Gastrocnemius medialis (tissue), 4 donors: ENCODE data around the gene NOP9. TPM values are rescaled to one million over a fixed set of nuclear protein-coding genes. Genes with fewer than 3 reads are reported as not detected.

Experiments used
- ATAC-seq, 2 donors: fragments of 150-250 bp; one replicate each; pipeline ENCODE4 v1.9.1; 2016
- DNase-seq, 2 donors: peaks; one replicate each; pipeline ENCODE4 v3.0.0-alpha.2; 2019
- H3K27ac ChIP-seq, 4 donors: fragments of 200-600 bp; sonication (generic); 1 replicate in 1 of 4; 2 replicates in 3 of 4; pipeline ENCODE4 v1.5.1; 2016 to 2018; ENCODE audit warnings: mild to moderate bottlenecking in 2 of 4, moderate library complexity in 1 of 4
- H3K27me3 ChIP-seq, 3 donors: fragments of 200-600 bp; sonication (generic) in 2 of 3; 1 replicate in 1 of 3; 2 replicates in 2 of 3; pipeline versions ENCODE4 v1.5.1 to v1.6.0; 2016 to 2019; ENCODE audit warnings: mild to moderate bottlenecking in 1 of 3, moderate library complexity in 1 of 3
- H3K36me3 ChIP-seq, 2 donors: fragments of 200-600 bp; sonication (generic) in 1 of 2; one replicate each; pipeline ENCODE4 v1.5.1; 2017 to 2018
- H3K4me1 ChIP-seq, 2 donors: fragments of 200-600 bp; sonication (generic) in 1 of 2; one replicate each; pipeline ENCODE4 v1.5.1; 2016 to 2017; ENCODE audit warnings: mild to moderate bottlenecking in 2 of 2
- H3K4me3 ChIP-seq, 4 donors: fragments of 200-600 bp; sonication (generic) in 3 of 4; 1 replicate in 1 of 4; 2 replicates in 3 of 4; pipeline ENCODE4 v1.5.1; 2016 to 2019; ENCODE audit warnings: mild to moderate bottlenecking in 2 of 4
- H3K9me3 ChIP-seq, 3 donors: fragments of 200-600 bp; sonication (generic) in 2 of 3; 1 replicate in 1 of 3; 2 replicates in 2 of 3; pipeline ENCODE4 v1.5.1; 2016 to 2019
- CTCF ChIP-seq, 5 experiments: fragments of 450-650 bp in 3 of 5; fragments of 200-600 bp in 2 of 5; sonication (generic) in 2 of 5; IDR thresholded peaks in 4 of 5; conservative IDR thresholded peaks in 1 of 5; 1 replicate in 4 of 5; 2 replicates in 1 of 5; pipeline ENCODE4 v1.5.1; 2016 to 2019; ENCODE audit warnings: antibody characterized with exemption in 5 of 5, mild to moderate bottlenecking in 3 of 5, moderate library complexity in 3 of 5
- POLR2A ChIP-seq, 2 donors: fragments of 450-650 bp; IDR thresholded peaks; one replicate each; pipeline ENCODE4 v1.6.1; 2017; ENCODE audit warnings: antibody characterized with exemption in 2 of 2, mild to moderate bottlenecking in 2 of 2, moderate library complexity in 2 of 2
- in situ Hi-C, 4 donors: fragments of 200-750 bp; cut with MboI; loops; one replicate each; pipeline versions ENCODE4 v1.15.0 to v1.8.0; 2017; ENCODE audit warnings: low sequenced_read_pairs in 4 of 4
- intact Hi-C: fragments of 100-400 bp; cut with DNase I; formaldehyde crosslinking; loops from one replicate; pipeline ENCODE4 v1.15.1; 2023; ENCODE audit warnings: low total_unique reads
- total RNA-seq, 4 donors: library from RNA; depleted of rRNA; stranded (reverse); fragments of >200 nt; gene quantifications; one replicate each; pipeline versions ENCODE4 v1.1.0 to v1.2.3, GENCODE V29; 2016

NOP9 gene
- total RNA-seq, 4 donors from 2014 or later, result 27.2 to 43.5 (median 32.2) TPM

GRCh38 chr14:24261969-24262327 is 37.7 kb upstream of the NOP9 start:
- H3K9me3 ChIP-seq, result no peaks in the 10 kb centered on the region
- no peaks in the 10 kb centered on the region for H3K27me3 ChIP-seq
- no peak overlapping the region for H3K4me3 ChIP-seq
- peaks cover 0 to 17% of the 10 kb centered on the region in 2 donors for H3K36me3 ChIP-seq
- H3K4me1 ChIP-seq, result no peaks in the 10 kb centered on the region
- H3K27ac ChIP-seq, result no peak overlapping the region
- no peak for TF ChIP-seq CTCF (IDR thresholded peaks at IDR 0.05 in 4 of 5, conservative IDR thresholded peaks at IDR 0.05 in 1 of 5)
- intact Hi-C loops, result no loop called here
- in situ Hi-C loops, result no loop called here
- ATAC-seq, result no peak
- DNase-seq, result no peak

GRCh38 chr14:24262821-24263733 is 36.6 kb upstream of the NOP9 start, which contains the start of gene TGM1:
TSS of gene TGM1 (minus strand) at chr14:24263177. CDS start at chr14:24262352, 825 bp downstream.
- DNase-seq (no peak), ATAC-seq (no peak)
- Histone ChIP-seq H3K27ac (no peak within 1 kb of the TSS), H3K4me1 (no peaks in the 10 kb centered on the region), H3K36me3 (peaks cover 0 to 28% of the 10 kb centered on the region in 2 donors), H3K4me3 (no peak within 1 kb of the TSS), H3K27me3 (no peaks in the 10 kb centered on the region), H3K9me3 (no peaks in the 10 kb centered on the region)
- in situ Hi-C loops, result no loop called here
- intact Hi-C loops, result no loop called here
- TF ChIP-seq CTCF (IDR thresholded peaks at IDR 0.05 in 4 of 5, conservative IDR thresholded peaks at IDR 0.05 in 1 of 5) (no peak), POLR2A (IDR thresholded peaks at IDR 0.05) (no peak)

GRCh38 chr14:24263848-24264247 is 35.8 kb upstream of the NOP9 start:
- no peak for ATAC-seq
- DNase-seq, result no peak
- Histone ChIP-seq H3K9me3 (no peaks in the 10 kb centered on the region), H3K27ac (no peak overlapping the region), H3K4me1 (no peaks in the 10 kb centered on the region), H3K4me3 (no peak overlapping the region), H3K27me3 (no peaks in the 10 kb centered on the region), H3K36me3 (peaks cover 0 to 29% of the 10 kb centered on the region in 2 donors)
- TF ChIP-seq CTCF (IDR thresholded peaks at IDR 0.05 in 4 of 5, conservative IDR thresholded peaks at IDR 0.05 in 1 of 5), result no peak
- no peak for TF ChIP-seq POLR2A (IDR thresholded peaks at IDR 0.05)
- in situ Hi-C loops, result no loop called here
- intact Hi-C loops, result no loop called here

GRCh38 chr14:24264298-24264697 is 35.4 kb upstream of the NOP9 start:
- no peak overlapping the region for H3K27ac ChIP-seq
- no peaks in the 10 kb centered on the region for H3K9me3 ChIP-seq
- DNase-seq (no peak), ATAC-seq (no peak)
- no peak for TF ChIP-seq CTCF (IDR thresholded peaks at IDR 0.05 in 4 of 5, conservative IDR thresholded peaks at IDR 0.05 in 1 of 5)
- TF ChIP-seq POLR2A (IDR thresholded peaks at IDR 0.05), result no peak
- peaks cover 0 to 34% of the 10 kb centered on the region in 2 donors for H3K36me3 ChIP-seq
- H3K4me1 ChIP-seq, result no peaks in the 10 kb centered on the region
- H3K4me3 ChIP-seq, result no peak overlapping the region
- no peaks in the 10 kb centered on the region for H3K27me3 ChIP-seq
- in situ Hi-C loops (no loop called here), intact Hi-C loops (no loop called here)
